Neural progenitor cell (in vitro differentiated cells): ENCODE results near the gene USP2. TPM values are rescaled to one million over a fixed set of nuclear protein-coding genes. Genes with fewer than 3 reads are reported as not detected.

ENCODE experiments used
- DNase-seq: peaks from one replicate; pipeline ENCODE4 v3.0.0-alpha.2; 2016; ENCODE audit warnings: low spot score
- H2AFZ ChIP-seq: fragments of 200-600 bp; sonication (generic); replicated peaks from 2 replicates; pipeline ENCODE4 v1.6.1; 2016; ENCODE audit warnings: antibody characterized with exemption
- H3F3A ChIP-seq: fragments of 200-600 bp; sonication (generic); 2 replicates; pipeline ENCODE4 v1.6.1; 2016; ENCODE audit warnings: antibody characterized with exemption, low read depth
- H3K27ac ChIP-seq: fragments of 200-600 bp; sonication (generic); 2 replicates; pipeline ENCODE4 v1.5.1; 2016; ENCODE audit warnings: mild to moderate bottlenecking
- H3K27me3 ChIP-seq: fragments of 200-600 bp; sonication (generic); 2 replicates; pipeline ENCODE4 v1.6.1; 2016; ENCODE audit warnings: mild to moderate bottlenecking, moderate library complexity
- H3K36me3 ChIP-seq: fragments of 200-600 bp; sonication (generic); 2 replicates; pipeline ENCODE4 v1.5.1; 2016
- H3K4me1 ChIP-seq: fragments of 200-600 bp; sonication (generic); 2 replicates; pipeline ENCODE4 v1.6.1; 2016; ENCODE audit warnings: mixed run types
- H3K4me2 ChIP-seq: fragments of 200-600 bp; sonication (generic); 2 replicates; pipeline ENCODE4 v1.6.1; 2016
- H3K4me3 ChIP-seq: fragments of 200-600 bp; sonication (generic); 2 replicates; pipeline ENCODE4 v1.5.1; 2016
- H3K79me2 ChIP-seq: fragments of 200-600 bp; sonication (generic); 2 replicates; pipeline ENCODE4 v1.6.1; 2016; ENCODE audit warnings: low read depth
- H3K9ac ChIP-seq: fragments of 200-600 bp; sonication (generic); 2 replicates; pipeline ENCODE4 v1.6.1; 2016
- H3K9me3 ChIP-seq: fragments of 200-600 bp; sonication (generic); 2 replicates; pipeline ENCODE4 v1.5.1; 2016; ENCODE audit warnings: low read depth
- H4K20me1 ChIP-seq: fragments of 200-600 bp; sonication (generic); 2 replicates; pipeline ENCODE4 v1.6.1; 2016; ENCODE audit warnings: low read depth
- H3K27ac Mint-ChIP-seq: 3 replicates; pipeline ENCODE4 v1.8.0; 2021; ENCODE audit warnings: mixed read lengths
- H3K27me3 Mint-ChIP-seq: 2 replicates; pipeline ENCODE4 v1.8.0; 2022; ENCODE audit warnings: low read depth, mild to moderate bottlenecking, inconsistent platforms, moderate library complexity, mixed read lengths; ENCODE audit not compliant: insufficient read depth
- H3K36me3 Mint-ChIP-seq: 3 replicates; pipeline ENCODE4 v1.8.0; 2021; ENCODE audit warnings: mixed read lengths
- H3K4me1 Mint-ChIP-seq: 3 replicates; pipeline ENCODE4 v1.8.0; 2021; ENCODE audit warnings: mixed read lengths
- H3K4me3 Mint-ChIP-seq: 3 replicates; pipeline ENCODE4 v1.8.0; 2021; ENCODE audit warnings: mild to moderate bottlenecking, moderate library complexity, mixed read lengths
- H3K9me3 Mint-ChIP-seq: 3 replicates; pipeline ENCODE4 v1.8.0; 2020; ENCODE audit warnings: mixed read lengths
- EZH2 ChIP-seq: fragments of 200-600 bp; sonication (generic); IDR thresholded peaks from 2 replicates; pipeline ENCODE4 v1.6.1; 2017; ENCODE audit warnings: antibody characterized with exemption, mild to moderate bottlenecking, moderate library complexity
- EZH2phosphoT487 ChIP-seq: fragments of 200-600 bp; sonication (generic); IDR thresholded peaks from 2 replicates; pipeline ENCODE4 v1.6.1; 2017; ENCODE audit warnings: antibody characterized with exemption
- total RNA-seq: library from RNA; depleted of rRNA; stranded (reverse); fragments of >200 nt; gene quantifications from 2 replicates; pipeline ENCODE4 v1.2.3, GENCODE V29; 2015; ENCODE audit warnings: low replicate concordance
- TF ChIP-seq, protein P1 (sequence below): fragments of 200-600 bp; sonication (generic); IDR thresholded peaks from 2 replicates; pipeline ENCODE4 v1.5.1; 2017; ENCODE audit warnings: antibody characterized with exemption, mild to moderate bottlenecking

Gene USP2
- total RNA-seq, 1 donor from 2014 or later = 2.6 TPM

DNA sequence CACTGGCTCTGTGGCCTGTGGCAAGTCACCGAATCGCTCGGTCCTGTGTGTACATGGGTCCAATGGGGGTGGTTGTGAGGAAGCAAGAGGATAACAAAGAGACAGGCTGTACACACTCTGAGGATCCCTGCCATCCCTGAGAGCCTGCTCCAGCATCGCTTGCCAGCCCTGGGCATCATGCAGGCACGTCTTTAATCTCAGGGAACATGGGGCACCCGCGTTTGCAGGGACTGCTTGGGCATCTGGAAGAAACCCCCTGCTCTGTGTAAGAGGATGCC lies 39.5 kb downstream of the USP2 start:
- H3K27ac ChIP-seq = no peak overlapping the region
- H3K27me3 ChIP-seq = peaks cover 50% of the 10 kb centered on the region
- peaks cover 24% of the 10 kb centered on the region for H3K27me3 Mint-ChIP-seq

GRCh38 chr11:119341222-119342022 lies 40.1 kb downstream of the USP2 start:
- H3K27ac ChIP-seq = no peak overlapping the region

More for the DNA sequence above, 39.5 kb downstream of the USP2 start:
- no peak for TF ChIP-seq EZH2phosphoT487
- TF ChIP-seq, protein P1, sequence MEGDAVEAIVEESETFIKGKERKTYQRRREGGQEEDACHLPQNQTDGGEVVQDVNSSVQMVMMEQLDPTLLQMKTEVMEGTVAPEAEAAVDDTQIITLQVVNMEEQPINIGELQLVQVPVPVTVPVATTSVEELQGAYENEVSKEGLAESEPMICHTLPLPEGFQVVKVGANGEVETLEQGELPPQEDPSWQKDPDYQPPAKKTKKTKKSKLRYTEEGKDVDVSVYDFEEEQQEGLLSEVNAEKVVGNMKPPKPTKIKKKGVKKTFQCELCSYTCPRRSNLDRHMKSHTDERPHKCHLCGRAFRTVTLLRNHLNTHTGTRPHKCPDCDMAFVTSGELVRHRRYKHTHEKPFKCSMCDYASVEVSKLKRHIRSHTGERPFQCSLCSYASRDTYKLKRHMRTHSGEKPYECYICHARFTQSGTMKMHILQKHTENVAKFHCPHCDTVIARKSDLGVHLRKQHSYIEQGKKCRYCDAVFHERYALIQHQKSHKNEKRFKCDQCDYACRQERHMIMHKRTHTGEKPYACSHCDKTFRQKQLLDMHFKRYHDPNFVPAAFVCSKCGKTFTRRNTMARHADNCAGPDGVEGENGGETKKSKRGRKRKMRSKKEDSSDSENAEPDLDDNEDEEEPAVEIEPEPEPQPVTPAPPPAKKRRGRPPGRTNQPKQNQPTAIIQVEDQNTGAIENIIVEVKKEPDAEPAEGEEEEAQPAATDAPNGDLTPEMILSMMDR = no peak
- no peak overlapping the region for H2AFZ ChIP-seq
- H3K79me2 ChIP-seq = peaks cover 9% of the 10 kb centered on the region
- H3K9me3 ChIP-seq = no peaks in the 10 kb centered on the region
- no peaks in the 10 kb centered on the region for H3K36me3 ChIP-seq
- H3K4me3 ChIP-seq = no peak overlapping the region
- peaks cover 52% of the 10 kb centered on the region for H3K4me1 ChIP-seq
- H4K20me1 ChIP-seq = peaks cover 10% of the 10 kb centered on the region
- H3F3A ChIP-seq = peaks cover 34% of the 10 kb centered on the region
- peak overlapping the region; percentile 48 for H3K4me3 Mint-ChIP-seq
- H3K9ac ChIP-seq = no peak overlapping the region
- H3K27ac Mint-ChIP-seq = no peak overlapping the region
- no peak overlapping the region for H3K4me2 ChIP-seq
- no peaks in the 10 kb centered on the region for H3K36me3 Mint-ChIP-seq
- no peaks in the 10 kb centered on the region for H3K9me3 Mint-ChIP-seq
- H3K4me1 Mint-ChIP-seq = peaks cover 41% of the 10 kb centered on the region
- no peak for DNase-seq

DNA sequence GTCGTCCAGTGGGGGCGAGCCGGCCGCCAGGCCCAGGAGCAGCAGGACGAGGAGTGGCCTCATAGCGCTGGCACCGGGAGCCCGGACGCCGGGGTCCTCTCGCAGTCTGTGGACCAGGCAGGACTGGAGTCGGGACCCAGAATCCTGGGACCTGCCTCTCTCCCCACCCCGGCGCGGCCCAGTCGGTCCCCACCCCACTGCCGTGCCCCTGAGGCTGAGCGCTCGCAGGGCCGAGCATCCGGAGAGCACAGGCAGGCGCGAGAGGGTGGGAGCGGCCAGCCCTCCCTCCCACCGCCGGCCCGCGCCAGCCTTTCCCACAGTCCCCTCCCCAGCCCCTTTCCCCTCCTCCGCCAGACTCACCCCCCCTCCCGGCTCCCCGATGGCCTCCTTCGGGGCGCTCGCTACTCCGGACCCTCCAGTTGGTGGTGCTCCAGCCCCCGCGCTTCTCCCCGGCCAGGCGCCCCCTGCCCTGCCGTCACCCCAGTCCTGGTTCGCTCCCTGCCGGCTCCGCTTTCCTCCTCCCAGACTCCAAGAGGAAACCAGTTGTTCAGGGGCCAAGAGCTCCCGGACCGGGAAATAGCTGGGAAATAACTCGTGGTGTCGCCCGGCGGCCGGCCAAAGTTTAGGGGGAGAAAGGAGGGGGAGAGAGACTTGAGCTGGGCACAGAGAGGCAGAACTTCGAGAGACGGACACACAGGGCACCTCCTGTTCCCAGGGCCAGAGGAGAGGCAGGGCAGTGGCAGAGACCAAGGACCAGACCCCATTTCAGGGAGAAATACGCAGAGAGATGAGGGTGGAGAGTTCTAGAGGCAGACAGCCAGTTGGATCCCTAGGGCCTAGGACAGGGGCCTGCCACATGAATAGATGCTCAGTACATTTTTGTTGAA lies 40.9 kb downstream of the USP2 start, which contains the start of gene C1QTNF5:
TSS of gene C1QTNF5 (minus strand) at position 549 of the 887 bp plus-strand sequence. CDS start at position 63, 486 bp downstream.
- peaks cover 5% of the 10 kb centered on the region for H3K36me3 Mint-ChIP-seq
- no peak within 1 kb of the TSS for H3K27ac Mint-ChIP-seq
- H3K4me3 Mint-ChIP-seq = peak within 1 kb of the TSS; percentile 79
- H3K27me3 ChIP-seq = peaks cover 50% of the 10 kb centered on the region
- peak within 1 kb of the TSS; percentile 77 for H3K4me3 ChIP-seq
- no peak within 1 kb of the TSS for H3K9ac ChIP-seq
- H3K36me3 ChIP-seq = no peaks in the 10 kb centered on the region
- H3K4me2 ChIP-seq = peak within 1 kb of the TSS; percentile 99
- H3K4me1 ChIP-seq = peaks cover 45% of the 10 kb centered on the region
- H3K9me3 Mint-ChIP-seq = no peaks in the 10 kb centered on the region
- H4K20me1 ChIP-seq = peaks cover 12% of the 10 kb centered on the region
- peaks cover 23% of the 10 kb centered on the region for H3K79me2 ChIP-seq
- H3K9me3 ChIP-seq = no peaks in the 10 kb centered on the region
- peak within 1 kb of the TSS; percentile 97 for H2AFZ ChIP-seq
- peaks cover 20% of the 10 kb centered on the region for H3K27me3 Mint-ChIP-seq
- peak; percentile 22 for TF ChIP-seq EZH2phosphoT487
- TF ChIP-seq, protein P1 = no peak
- TF ChIP-seq EZH2 = no peak
- no peak within 1 kb of the TSS for H3K27ac ChIP-seq
- H3K4me1 Mint-ChIP-seq = peaks cover 49% of the 10 kb centered on the region
- H3F3A ChIP-seq = peaks cover 41% of the 10 kb centered on the region
- DNase-seq = peak; percentile 66

More at GRCh38 chr11:119341222-119342022, 40.1 kb downstream of the USP2 start:
- Histone ChIP-seq H3K9ac (no peak overlapping the region), H3K9me3 (no peaks in the 10 kb centered on the region), H3K4me3 (peak overlapping the region; percentile 77), H4K20me1 (peaks cover 10% of the 10 kb centered on the region), H3K79me2 (peaks cover 14% of the 10 kb centered on the region), H3K4me2 (peak overlapping the region; percentile 99), H3K36me3 (no peaks in the 10 kb centered on the region), H3K27me3 (peaks cover 50% of the 10 kb centered on the region), H3K4me1 (peaks cover 48% of the 10 kb centered on the region), H2AFZ (no peak overlapping the region), H3F3A (peaks cover 40% of the 10 kb centered on the region)
- DNase-seq = no peak
- no peak overlapping the region for H3K27ac Mint-ChIP-seq
- H3K9me3 Mint-ChIP-seq = no peaks in the 10 kb centered on the region
- peaks cover 2% of the 10 kb centered on the region for H3K36me3 Mint-ChIP-seq
- no peak for TF ChIP-seq EZH2phosphoT487
- TF ChIP-seq, protein P1 = no peak
- TF ChIP-seq EZH2 = no peak
- peak overlapping the region; percentile 79 for H3K4me3 Mint-ChIP-seq
- peaks cover 22% of the 10 kb centered on the region for H3K27me3 Mint-ChIP-seq
- H3K4me1 Mint-ChIP-seq = peaks cover 41% of the 10 kb centered on the region
